Heart left ventricle (tissue), 13 donors: ENCODE measurements around the gene IGSF3.

Experiments used
- CTCF ChIP-seq, 12 donors: fragments of 200-600 bp; sonication (generic) in 4 of 12; IDR thresholded peaks; one replicate each; pipeline versions ENCODE4 v1.5.0 to v1.8.0; 2018 to 2022; ENCODE audit warnings: antibody characterized with exemption in 12 of 12, mild to moderate bottlenecking in 5 of 12
- POLR2A ChIP-seq, 2 donors: fragments of 450-650 bp; IDR thresholded peaks; one replicate each; pipeline ENCODE4 v1.6.1; 2017; ENCODE audit warnings: antibody characterized with exemption in 2 of 2, mild to moderate bottlenecking in 2 of 2, moderate library complexity in 2 of 2
- donor health status: ischemic (EF 13 %, LVEDD 7.1; RV severe dilation, severe dysfunction).
- donor health status: DM: no; HTN: yes; CAD: no.
- donor health status: DM: no; HTN: no; CAD: no.
- donor health status: ischemic (EF 25% LVEDD 6.9; RV normal size, moderate dysfunction).
- donor health status: ischemic (EF 25% LVEDD 5.7; RV mildly dilated, moderate dysfunction).
- donor health status: ischemic (EF 35%, LVEDD 5.7; RV mildly dilated, moderate dysfunction).
- donor health status: nonischemic (EF 11% LVEDD 7.7; RV severe dilation, severe dysfunction).
- donor health status: DM: yes; HTN: yes; CAD: no.
- donor health status: PGD.
- donor health status: ischemic (EF 29% LVEDD 5.4; RV normal size, mild dysfunction).
- donor health status: nonischemic (EF 23%, LVEDD 6.1; RV moderate dilation, normal function).

DNA sequence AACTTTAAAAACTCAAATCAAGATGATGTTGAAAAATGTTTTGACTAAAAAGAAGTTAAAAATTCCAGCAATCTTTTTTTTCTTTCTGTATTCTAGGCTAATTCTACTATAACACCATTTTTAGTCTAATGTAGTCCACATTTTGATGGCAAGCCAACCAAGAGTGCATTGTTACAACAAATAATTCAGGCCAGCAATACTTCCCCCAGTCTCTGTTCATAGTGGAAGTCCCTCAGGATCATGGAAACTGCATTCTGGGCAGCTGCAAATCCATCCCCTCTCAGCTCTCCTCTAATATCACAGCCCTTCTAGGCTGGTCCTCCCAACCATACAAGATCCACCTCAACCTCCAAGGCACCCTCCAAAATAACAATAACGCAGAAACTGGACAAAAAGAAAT, 89.0 kb downstream of the IGSF3 start:
- TF ChIP-seq CTCF (IDR thresholded peaks at IDR 0.05): no peak
- TF ChIP-seq POLR2A (IDR thresholded peaks at IDR 0.05): no peak
